A172 (cell line): ENCODE data around the gene ADPRHL1. TPM values are rescaled to one million over a fixed set of nuclear protein-coding genes. Genes with fewer than 3 reads are reported as not detected.

ENCODE experiments used
- DNase-seq: peaks from one replicate; pipeline ENCODE4 v3.0.0-alpha.2; 2015; ENCODE audit warnings: low spot score
- total RNA-seq: library from RNA; depleted of rRNA; stranded (reverse); fragments of >200 nt; shearing (Covaris generic); gene quantifications from 2 replicates; pipeline ENCODE4 v1.2.3, GENCODE V29; 2014

The ADPRHL1 gene
- total RNA-seq, 1 experiment from 2014 or later = 0.96 TPM

- DNase-seq = no peak
These were observed 36.1 kb downstream of the ADPRHL1 start for GRCh38 chr13:113417008-113417751.

- DNase-seq = no peak
These were observed 37.5 kb downstream of the ADPRHL1 start for GRCh38 chr13:113415825-113416224.

GRCh38 chr13:113415032-113415431 is 38.3 kb downstream of the ADPRHL1 start:
- DNase-seq = no peak

- DNase-seq = no peak
These were observed 39.0 kb downstream of the ADPRHL1 start for GRCh38 chr13:113414335-113414734.

GRCh38 chr13:113413898-113414282 is 39.4 kb downstream of the ADPRHL1 start:
- DNase-seq = no peak

GRCh38 chr13:113413178-113413897 is 40.0 kb downstream of the ADPRHL1 start:
- peak; percentile 66 for DNase-seq

GRCh38 chr13:113412440-113412839 is 40.8 kb downstream of the ADPRHL1 start:
- DNase-seq = no peak

GRCh38 chr13:113411216-113412023 is 41.9 kb downstream of the ADPRHL1 start:
- DNase-seq = peak; percentile 97

- peak; percentile 94 for DNase-seq
These were observed 42.7 kb downstream of the ADPRHL1 start for GRCh38 chr13:113410472-113411201.

- no peak for DNase-seq
These were observed 44.7 kb downstream of the ADPRHL1 start for GRCh38 chr13:113408562-113408961.

- DNase-seq = no peak
These were observed 45.5 kb downstream of the ADPRHL1 start for GRCh38 chr13:113407531-113408393.

GRCh38 chr13:113407103-113407530 is 46.2 kb downstream of the ADPRHL1 start:
- DNase-seq = no peak

GRCh38 chr13:113406321-113407102 is 46.8 kb downstream of the ADPRHL1 start:
- no peak for DNase-seq

- DNase-seq = no peak
These were observed 47.6 kb downstream of the ADPRHL1 start for GRCh38 chr13:113405481-113406300.

GRCh38 chr13:113404723-113405471 is 48.4 kb downstream of the ADPRHL1 start:
- no peak for DNase-seq

- no peak for DNase-seq
These were observed 48.9 kb downstream of the ADPRHL1 start for GRCh38 chr13:113404366-113404722.

- no peak for DNase-seq
These were observed 49.8 kb downstream of the ADPRHL1 start for GRCh38 chr13:113403255-113404104.
